Measurements from ENCODE around the gene COL5A2.

The COL5A2 gene

GRCh38 chr2:189165656-189166380, 13.7 kb downstream of the COL5A2 start:
- ATAC-seq (ENCODE audit: insufficient read depth, low read depth) (no peak), DNase-seq (no peak)
- no peaks in the 10 kb centered on the region for H4K20me1 ChIP-seq (ENCODE audit: insufficient read depth, low read length)
- H3K79me2 ChIP-seq (ENCODE audit: insufficient read depth, low read length), result no peaks in the 10 kb centered on the region
- H3K4me1 ChIP-seq (ENCODE audit: insufficient read depth, low read length), result no peaks in the 10 kb centered on the region
- TF ChIP-seq CTCF (IDR thresholded peaks at IDR 0.05; ENCODE audit: borderline replicate concordance, extremely low read depth, low read length, poor library complexity, severe bottlenecking) (no peak), EZH2 (IDR thresholded peaks at IDR 0.05; ENCODE audit: borderline replicate concordance, low read depth, low read length, severe bottlenecking) (no peak)
- no peak overlapping the region for H3K27ac ChIP-seq (ENCODE audit: low read length)
- H3K9me3 ChIP-seq (ENCODE audit: insufficient read depth, low read length, severe bottlenecking), result no peaks in the 10 kb centered on the region
- H3K36me3 ChIP-seq (ENCODE audit: insufficient read depth, low read length), result no peaks in the 10 kb centered on the region
- no peak overlapping the region for H3K4me3 ChIP-seq (ENCODE audit: low read depth in 1 of 2, low read length in 2 of 2)
- H3K9ac ChIP-seq (ENCODE audit: low read depth, low read length), result no peak overlapping the region
- no peak overlapping the region for H3K4me2 ChIP-seq (ENCODE audit: insufficient read depth, low read length)
- H3K27me3 ChIP-seq (ENCODE audit: insufficient read depth, low read length, poor library complexity), result no peaks in the 10 kb centered on the region
- H2AFZ ChIP-seq (ENCODE audit: low read depth, low read length), result no peak overlapping the region

- H3K4me3 ChIP-seq (ENCODE audit: low read depth in 1 of 2, low read length in 2 of 2), result no peak overlapping the region
- H3K4me2 ChIP-seq (ENCODE audit: insufficient read depth, low read length), result no peak overlapping the region
- ATAC-seq (ENCODE audit: insufficient read depth, low read depth) (no peak), DNase-seq (no peak)
- TF ChIP-seq EZH2 (IDR thresholded peaks at IDR 0.05; ENCODE audit: borderline replicate concordance, low read depth, low read length, severe bottlenecking) (no peak), CTCF (IDR thresholded peaks at IDR 0.05; ENCODE audit: borderline replicate concordance, extremely low read depth, low read length, poor library complexity, severe bottlenecking) (no peak)
- no peaks in the 10 kb centered on the region for H3K79me2 ChIP-seq (ENCODE audit: insufficient read depth, low read length)
- H3K9me3 ChIP-seq (ENCODE audit: insufficient read depth, low read length, severe bottlenecking), result no peaks in the 10 kb centered on the region
- no peak overlapping the region for H2AFZ ChIP-seq (ENCODE audit: low read depth, low read length)
- no peak overlapping the region for H3K27ac ChIP-seq (ENCODE audit: low read length)
- H4K20me1 ChIP-seq (ENCODE audit: insufficient read depth, low read length), result no peaks in the 10 kb centered on the region
- no peak overlapping the region for H3K9ac ChIP-seq (ENCODE audit: low read depth, low read length)
- no peaks in the 10 kb centered on the region for H3K4me1 ChIP-seq (ENCODE audit: insufficient read depth, low read length)
- no peaks in the 10 kb centered on the region for H3K36me3 ChIP-seq (ENCODE audit: insufficient read depth, low read length)
- H3K27me3 ChIP-seq (ENCODE audit: insufficient read depth, low read length, poor library complexity), result no peaks in the 10 kb centered on the region
These were observed 14.8 kb downstream of the COL5A2 start for GRCh38 chr2:189164746-189165145.

GRCh38 chr2:189163889-189164288, 15.7 kb downstream of the COL5A2 start:
- no peak overlapping the region for H3K4me2 ChIP-seq (ENCODE audit: insufficient read depth, low read length)
- no peak overlapping the region for H3K9ac ChIP-seq (ENCODE audit: low read depth, low read length)
- no peaks in the 10 kb centered on the region for H3K9me3 ChIP-seq (ENCODE audit: insufficient read depth, low read length, severe bottlenecking)
- ATAC-seq (ENCODE audit: insufficient read depth, low read depth) (no peak), DNase-seq (no peak)
- H4K20me1 ChIP-seq (ENCODE audit: insufficient read depth, low read length), result no peaks in the 10 kb centered on the region
- no peaks in the 10 kb centered on the region for H3K79me2 ChIP-seq (ENCODE audit: insufficient read depth, low read length)
- no peak overlapping the region for H3K27ac ChIP-seq (ENCODE audit: low read length)
- TF ChIP-seq CTCF (IDR thresholded peaks at IDR 0.05; ENCODE audit: borderline replicate concordance, extremely low read depth, low read length, poor library complexity, severe bottlenecking) (no peak), EZH2 (IDR thresholded peaks at IDR 0.05; ENCODE audit: borderline replicate concordance, low read depth, low read length, severe bottlenecking) (no peak)
- no peak overlapping the region for H3K4me3 ChIP-seq (ENCODE audit: low read depth in 1 of 2, low read length in 2 of 2)
- no peaks in the 10 kb centered on the region for H3K27me3 ChIP-seq (ENCODE audit: insufficient read depth, low read length, poor library complexity)
- H3K4me1 ChIP-seq (ENCODE audit: insufficient read depth, low read length), result no peaks in the 10 kb centered on the region
- H2AFZ ChIP-seq (ENCODE audit: low read depth, low read length), result no peak overlapping the region
- no peaks in the 10 kb centered on the region for H3K36me3 ChIP-seq (ENCODE audit: insufficient read depth, low read length)

Measured in DND-41 (cell line).